Aortic smooth muscle cell (primary cell): ENCODE measurements around the gene C2orf78. TPM values are rescaled to one million over a fixed set of nuclear protein-coding genes. Genes with fewer than 3 reads are reported as not detected.

Experiments
- total RNA-seq: library from RNA; depleted of rRNA; stranded (reverse); fragments of >200 nt; gene quantifications from 2 replicates; pipeline ENCODE4 v1.2.3, GENCODE V29; 2014

C2orf78 gene
- not detected in 2 replicates for total RNA-seq

GRCh38 chr2:73783883-73784282 is at the start of gene C2orf78:
Gene C2orf78 (plus strand): TSS chr2:73784183. CDS start chr2:73784310, 127 bp downstream.

GRCh38 chr2:73736855-73737779 is 46.9 kb upstream of the C2orf78 start, which contains the start of gene TPRKB:
Gene TPRKB (minus strand): TSS chr2:73737345. CDS start chr2:73734569, 2,776 bp downstream.

GRCh38 chr2:73779467-73780236 is 4.3 kb upstream of the C2orf78 start, which contains the start of gene DUSP11:
Gene DUSP11 (minus strand): TSS chr2:73780103. CDS start chr2:73779974, 129 bp downstream.

GRCh38 chr2:73828818-73829570 is 45.0 kb downstream of the C2orf78 start, which contains the start of gene STAMBP:
Gene STAMBP (plus strand): TSS chr2:73828961. CDS start chr2:73830857, 1,896 bp downstream.

Other genes with a start within 250 kb of the C2orf78 start
- not detected in 2 replicates for gene NAT8, start 141.8 kb upstream of the C2orf78 start, total RNA-seq
- gene TPRKB, start 46.8 kb upstream of the C2orf78 start, total RNA-seq, result 22.2 and 23.6 TPM in 2 replicates
- gene DUSP11, start 4.1 kb upstream of the C2orf78 start, total RNA-seq, result 24.4 and 24.6 TPM in 2 replicates
- gene STAMBP, start 44.8 kb downstream of the C2orf78 start, total RNA-seq, result 23.8 and 24.4 TPM in 2 replicates
- gene ACTG2, start 108.8 kb downstream of the C2orf78 start, total RNA-seq, result 0.56 TPM in 1 of 2 replicates, not detected in the other
- 39.1 and 48.6 TPM in 2 replicates for gene DGUOK, start 142.7 kb downstream of the C2orf78 start, total RNA-seq
- gene TET3, start 200.7 kb downstream of the C2orf78 start, total RNA-seq, result 2.4 and 3.0 TPM in 2 replicates